Activated CD4-positive, alpha-beta T cell treated with anti-CD3 and anti-CD28 coated beads for 48 hours (primary cell): Measurements from ENCODE around the gene PAN2.
"Not testable (repeated sequence)": the region's sequence is repeated elsewhere in the genome, so short reads cannot be mapped to it uniquely, and the experiment has no call there.

ENCODE experiments used
- DNase-seq: peaks from one replicate; pipeline ENCODE4 v3.0.0-alpha.2; 2020

Gene PAN2

DNA sequence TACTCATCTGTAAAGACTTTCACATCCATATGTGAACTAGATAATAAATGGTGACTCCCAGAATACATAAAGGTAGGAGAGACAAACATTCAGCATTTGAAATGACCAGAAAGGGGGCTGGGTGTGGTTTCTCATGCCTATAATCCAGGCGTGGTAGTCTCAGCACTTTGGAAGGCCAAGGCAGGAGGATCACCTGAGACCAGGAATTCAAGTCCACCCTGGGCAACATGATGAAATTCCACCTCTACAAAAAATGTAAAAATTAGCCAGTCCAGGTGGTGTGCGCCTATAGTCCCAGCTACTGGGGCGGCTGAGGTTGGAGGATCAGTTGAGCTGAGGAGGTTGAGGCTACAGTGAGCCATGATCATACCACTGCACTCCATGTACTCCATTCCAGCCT lies 29.5 kb downstream of the PAN2 start:
- no peak for DNase-seq

GRCh38 chr12:56300644-56301464 lies 32.9 kb downstream of the PAN2 start:
- DNase-seq, result no peak

- DNase-seq, result peak; percentile 99
Observed at GRCh38 chr12:56299853-56300643, 33.8 kb downstream of the PAN2 start, which contains the start of gene CS. CS (minus strand) TSS chr12:56300330; CDS start chr12:56300201, 129 bp downstream.

DNA sequence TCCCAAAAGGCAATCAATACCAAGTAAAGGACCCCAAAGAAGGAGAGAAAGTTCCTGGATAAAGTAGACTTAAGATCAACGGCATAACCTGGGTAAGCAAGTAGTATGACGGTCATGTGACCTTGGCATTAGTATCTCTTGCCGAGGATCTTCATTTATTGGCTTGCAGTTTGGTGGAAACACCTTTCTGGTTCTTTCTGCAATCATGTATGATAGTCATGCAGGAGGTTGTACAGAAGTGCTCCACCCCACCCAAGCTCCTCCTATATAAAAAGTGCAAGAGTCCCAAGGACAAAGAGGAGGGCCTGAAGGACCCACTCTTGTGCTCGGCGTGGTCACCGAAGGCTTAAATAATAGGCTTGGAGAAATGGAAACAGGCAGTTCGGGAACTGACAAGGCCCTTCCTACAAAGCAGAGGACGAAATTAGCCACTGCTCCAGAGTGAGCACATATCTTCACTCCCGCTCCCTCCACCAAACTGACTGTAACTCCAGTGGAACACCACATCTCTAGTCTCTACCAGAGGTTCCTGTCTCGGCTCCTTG lies 34.4 kb downstream of the PAN2 start:
- DNase-seq, result peak; percentile 35

DNA sequence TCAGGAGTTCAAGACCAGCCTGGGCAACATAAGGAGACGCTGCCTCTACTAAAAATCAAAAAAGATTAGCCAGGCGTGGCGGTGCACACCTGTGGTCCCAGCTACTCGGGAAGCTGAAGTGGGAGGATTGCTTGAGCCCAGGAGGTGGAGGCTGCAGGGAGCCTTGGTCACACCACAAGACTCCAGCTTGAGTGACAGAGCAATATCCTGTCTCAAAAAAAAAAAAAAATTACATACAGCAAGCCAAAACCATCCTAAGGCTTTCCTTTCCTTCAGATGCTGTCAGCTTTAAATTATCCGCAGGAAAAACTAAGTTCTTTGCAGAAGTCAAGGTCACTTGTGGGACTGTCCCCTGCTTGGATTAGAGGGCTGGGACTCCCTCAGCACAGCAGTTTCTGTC lies 35.0 kb downstream of the PAN2 start:
- no peak for DNase-seq

GRCh38 chr12:56297400-56297799 lies 36.4 kb downstream of the PAN2 start:
- peak; percentile 27 for DNase-seq

DNA sequence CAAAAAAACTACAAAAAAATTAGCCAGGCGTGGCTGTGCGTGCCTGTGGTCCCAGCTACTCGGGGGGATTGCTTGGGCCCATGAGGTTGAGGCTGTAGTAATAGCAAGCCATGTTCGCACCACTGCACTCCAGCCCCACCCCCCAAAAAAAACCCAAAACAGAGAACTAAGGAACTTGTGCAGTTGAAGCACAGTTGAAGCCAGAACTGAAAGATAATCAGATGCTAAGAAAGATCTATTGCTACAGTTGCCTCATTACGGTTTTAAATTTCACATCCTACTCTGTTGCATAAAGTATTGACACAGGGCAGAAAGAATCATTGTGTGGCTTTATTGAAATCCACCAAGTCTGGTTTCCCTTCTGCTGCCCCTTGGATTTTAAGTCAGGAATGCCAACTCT lies 37.5 kb downstream of the PAN2 start:
- no peak for DNase-seq

- no peak for DNase-seq
Observed at GRCh38 chr12:56293795-56294194, 40.0 kb downstream of the PAN2 start.

- DNase-seq, result no peak
Observed at GRCh38 chr12:56288705-56289387, 45.0 kb downstream of the PAN2 start.

DNA sequence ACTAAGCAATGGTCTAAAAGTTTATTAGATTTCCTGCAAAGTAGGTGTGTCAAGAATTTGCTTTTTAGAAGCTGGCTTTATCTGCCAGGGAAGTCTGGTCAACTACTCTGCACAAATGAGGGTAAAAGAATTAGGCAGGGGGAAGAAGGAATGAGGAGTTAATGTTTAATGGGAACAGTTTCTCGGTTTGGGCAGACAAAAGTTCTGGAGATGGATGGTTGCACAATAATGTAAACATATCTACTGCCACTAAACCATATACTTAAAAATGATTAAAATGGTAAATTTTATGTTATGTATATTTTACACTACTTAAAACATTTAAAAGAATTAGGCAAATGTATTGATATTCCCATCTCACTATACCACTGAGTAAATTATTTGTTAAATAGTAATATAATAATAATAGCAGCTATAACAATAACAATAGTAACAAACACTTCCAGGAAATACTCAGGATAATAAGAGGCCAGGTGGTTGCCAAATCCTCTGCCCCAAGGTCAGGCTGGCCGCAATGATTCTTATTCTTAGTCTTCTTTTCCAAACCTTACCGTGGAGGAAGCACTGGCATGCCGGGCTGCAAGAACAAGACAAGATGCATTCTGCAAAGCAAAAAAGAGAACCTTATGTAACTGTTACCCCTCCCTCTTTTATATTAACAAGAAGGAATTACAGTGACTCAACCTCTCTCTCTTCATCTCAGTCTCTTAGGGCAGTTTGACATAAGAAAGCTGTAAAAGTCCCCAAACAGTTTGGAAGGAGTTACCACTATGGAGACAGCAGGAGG lies 47.6 kb downstream of the PAN2 start:
- no peak for DNase-seq

GRCh38 chr12:56284263-56284662 lies 49.5 kb downstream of the PAN2 start:
- not testable (repeated sequence) for DNase-seq

DNA sequence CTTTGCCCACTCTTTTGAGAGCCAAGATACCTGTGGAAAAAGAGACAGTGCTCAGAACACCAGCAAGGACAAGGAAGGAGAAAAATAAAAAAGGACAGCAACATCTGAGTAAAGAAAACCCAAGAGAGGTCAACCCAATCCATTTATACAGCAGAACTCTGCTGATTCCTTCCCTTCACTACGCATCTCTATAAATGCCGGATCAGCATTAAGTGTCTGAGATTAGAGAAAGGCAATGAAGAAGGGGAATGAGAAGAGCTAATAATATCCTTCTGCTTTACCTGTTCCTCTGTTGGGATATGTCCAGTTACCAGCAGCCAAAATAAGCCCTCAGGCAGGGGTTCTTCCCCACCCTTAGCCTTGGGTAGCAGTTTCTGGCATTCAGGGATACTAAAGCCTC lies 51.2 kb downstream of the PAN2 start:
- no peak for DNase-seq

DNA sequence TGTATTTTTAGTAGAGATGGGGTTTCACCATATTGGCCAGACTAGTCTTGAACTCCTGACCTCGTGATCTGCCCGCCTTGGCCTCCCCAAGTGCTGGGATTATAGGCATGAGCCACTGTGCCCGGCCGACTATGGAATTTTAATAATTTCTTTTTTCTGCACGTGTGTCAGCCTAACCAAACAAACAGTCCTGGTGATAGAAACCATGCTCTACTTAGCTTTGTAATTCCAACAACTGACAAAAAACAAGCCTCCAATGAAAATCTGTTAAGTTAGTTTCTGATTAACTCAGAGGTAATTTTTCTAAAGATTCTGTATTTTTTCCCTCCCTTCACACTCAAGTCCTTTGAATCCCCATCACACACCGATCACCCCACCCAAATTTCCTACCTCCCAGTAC lies 51.8 kb downstream of the PAN2 start:
- no peak for DNase-seq

DNA sequence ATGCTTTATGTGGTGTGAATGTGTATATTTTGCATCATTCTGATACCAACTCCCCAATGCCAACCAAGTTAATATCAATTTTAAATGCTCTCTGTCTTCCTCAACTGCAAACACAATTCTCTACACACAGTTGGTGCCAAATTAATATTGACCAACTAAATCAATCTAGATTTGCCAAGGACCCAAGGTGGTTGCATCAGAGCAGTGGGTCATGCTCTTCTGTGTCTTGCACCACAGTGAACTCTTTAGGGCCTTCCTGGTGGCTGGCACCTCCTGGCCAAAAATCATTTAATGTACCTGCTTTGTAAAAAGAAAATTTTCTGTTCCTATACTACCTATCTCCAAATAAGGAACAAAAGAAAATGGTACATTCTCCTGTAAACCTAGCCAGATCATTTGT lies 53.0 kb downstream of the PAN2 start:
- no peak for DNase-seq

DNA sequence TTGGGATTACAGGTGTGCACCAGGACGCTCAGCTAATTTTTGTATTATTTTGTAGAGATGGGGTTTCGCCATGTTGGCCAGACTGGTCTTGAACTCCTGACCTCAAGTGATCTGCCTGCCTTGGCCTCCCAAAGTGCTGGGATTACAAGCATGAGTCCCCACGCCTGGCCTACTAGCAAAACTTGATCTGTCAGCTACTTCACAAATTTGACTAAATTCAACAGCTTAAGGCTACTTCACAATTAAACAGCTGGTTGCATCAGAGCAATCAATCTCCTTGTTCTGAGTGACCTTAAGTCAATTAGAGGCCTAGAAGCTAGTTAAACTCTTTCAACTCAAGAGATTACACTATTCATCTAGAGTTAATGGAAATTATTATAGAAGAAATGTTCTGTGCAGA lies 54.9 kb downstream of the PAN2 start:
- DNase-seq, result no peak

GRCh38 chr12:56274299-56274698 lies 59.5 kb downstream of the PAN2 start:
- DNase-seq, result no peak

GRCh38 chr12:56272468-56272867 lies 61.3 kb downstream of the PAN2 start:
- DNase-seq, result not testable (repeated sequence)

- DNase-seq, result no peak
Observed at GRCh38 chr12:56271031-56271430, 62.8 kb downstream of the PAN2 start.

DNA sequence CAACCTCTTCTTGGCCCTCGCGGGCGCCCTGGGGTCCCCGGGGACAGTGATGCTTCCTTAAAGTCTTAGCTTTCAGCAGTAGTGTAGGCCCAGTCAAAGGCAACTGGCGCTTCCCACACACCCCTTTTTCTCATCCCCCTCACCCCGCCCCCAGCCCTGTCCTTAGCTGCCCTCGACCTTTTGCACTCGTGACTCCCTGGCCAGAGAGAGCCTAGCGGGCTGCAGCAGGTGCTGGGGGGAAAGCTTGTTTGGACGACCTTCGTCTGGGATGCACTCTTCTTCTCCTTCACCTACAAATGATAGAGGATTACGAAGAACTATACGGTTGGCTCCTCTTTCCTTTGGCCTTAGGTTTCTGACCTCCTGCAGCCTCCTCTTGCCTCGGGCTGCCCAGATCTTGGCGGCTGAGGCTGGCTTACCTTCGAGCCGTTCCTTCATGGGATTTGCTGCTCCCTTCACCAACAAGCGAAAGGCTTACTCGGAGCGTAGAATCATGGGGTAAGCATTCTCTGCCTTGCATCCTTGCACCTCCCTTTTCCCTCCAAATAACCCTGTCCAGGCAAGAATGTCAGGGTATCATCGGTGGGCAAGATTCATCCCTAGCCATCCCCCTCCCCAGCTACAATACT lies 66.2 kb downstream of the PAN2 start:
- DNase-seq, result no peak

GRCh38 chr12:56266693-56267442 lies 66.9 kb downstream of the PAN2 start, which contains the start of gene COQ10A:
COQ10A (plus strand) TSS chr12:56266942; CDS start chr12:56267119, 177 bp downstream.
- DNase-seq, result peak; percentile 89
